A549 (cell line): Measurements from ENCODE around the gene ENTPD3. TPM values are rescaled to one million over a fixed set of nuclear protein-coding genes. Genes with fewer than 3 reads are reported as not detected.

Experiments
- ATAC-seq, 2 experiments: fragments of 200-7000 bp in 1 of 2; fragments of >200 bp in 1 of 2; cut with Nextera tagmentation in 1 of 2; cut with Tn5 transposase in 1 of 2; 3 replicates each; pipeline versions ENCODE4 v1.8.0 to v1.9.1; 2018 to 2020; ENCODE audit warnings: mild to moderate bottlenecking in 1 of 2, moderate library complexity in 1 of 2
- CTCF ChIA-PET: fragments of 300-600 bp; sonication (Branson Sonifier 250); formaldehyde crosslinking; extraction: SDS; loops from one replicate; lab custom pipeline; 2021; ENCODE audit warnings: antibody characterized with exemption, inconsistent platforms; lab: Yijun Ruan, JAX
- POLR2A ChIA-PET: fragments of 350-600 bp; formaldehyde crosslinking; extraction: SDS; loops from one replicate; lab custom pipeline; 2021; ENCODE audit warnings: antibody characterized with exemption, inconsistent platforms; lab: Yijun Ruan, JAX
- DNase-seq, 2 experiments: peaks; one replicate each; pipeline versions ENCODE4 v3.0.0 to v3.0.0-alpha.2; 2011 to 2016; ENCODE audit warnings: low read depth in 1 of 2, low spot score in 1 of 2
- FAIRE-seq: peaks from 2 replicates; lab custom pipeline; 2011; peaks lifted over from hg19 to GRCh38; lab: Jason Lieb, UNC
- H3K27ac ChIP-seq, 2 experiments: fragments of >200 bp; sonication (Bioruptor Twin); formaldehyde crosslinking; 3 replicates each; pipeline ENCODE4 v1.5.1; 2016 to 2017
- H3K4me1 ChIP-seq: fragments of >200 bp; sonication (Bioruptor Twin); formaldehyde crosslinking; 3 replicates; pipeline ENCODE4 v1.6.1; 2016
- H3K4me2 ChIP-seq: fragments of >200 bp; sonication (Bioruptor Twin); formaldehyde crosslinking; 3 replicates; pipeline ENCODE4 v1.6.1; 2016
- H3K4me3 ChIP-seq: fragments of >200 bp; sonication (Bioruptor Twin); formaldehyde crosslinking; 3 replicates; pipeline ENCODE4 v1.5.1; 2016
- H3K9me3 ChIP-seq: fragments of >200 bp; sonication (Bioruptor Twin); formaldehyde crosslinking; 3 replicates; pipeline ENCODE4 v1.6.1; 2016
- BHLHE40 ChIP-seq: IDR thresholded peaks from 2 replicates; pipeline ENCODE4 v1.6.1; 2012; ENCODE audit warnings: low read depth, low read length, inconsistent platforms
- CBX2 ChIP-seq: fragments of 200-600 bp; sonication (generic); IDR thresholded peaks from 2 replicates; pipeline ENCODE4 v1.6.1; 2016; ENCODE audit warnings: low read depth, mild to moderate bottlenecking, borderline replicate concordance
- CEBPB ChIP-seq, 2 experiments: fragments of >200 bp in 1 of 2; sonication (Bioruptor Twin) in 1 of 2; formaldehyde crosslinking in 1 of 2; IDR thresholded peaks; 2 replicates each; pipeline ENCODE4 v1.6.1; 2012 to 2016
- CTCF ChIP-seq: fragments of >200 bp; sonication (Bioruptor Twin); formaldehyde crosslinking; IDR thresholded peaks from 3 replicates; pipeline ENCODE4 v1.5.1; 2016
- E2F6 ChIP-seq: IDR thresholded peaks from 2 replicates; pipeline ENCODE4 v1.6.1; 2012; ENCODE audit warnings: low read depth, borderline replicate concordance
- EHMT2 ChIP-seq: fragments of 200-600 bp; sonication (generic); IDR thresholded peaks from 2 replicates; pipeline ENCODE4 v1.6.1; 2016; ENCODE audit warnings: antibody characterized with exemption, low read depth, mild to moderate bottlenecking, moderate library complexity
- ELK1 ChIP-seq: fragments of 150-350 bp; IDR thresholded peaks from 2 replicates; pipeline ENCODE4 v1.6.1; 2014; ENCODE audit warnings: low read depth, mild to moderate bottlenecking, low read length
- EP300 ChIP-seq, 2 experiments: fragments of >200 bp; sonication (Bioruptor Twin); formaldehyde crosslinking; IDR thresholded peaks; 2 replicates in 1 of 2; 3 replicates in 1 of 2; pipeline ENCODE4 v1.6.1; 2016 to 2017
- FOSB ChIP-seq: fragments of 250-450 bp; sonication (Bioruptor Pico); IDR thresholded peaks from 2 replicates; pipeline ENCODE4 v1.5.0; 2020; ENCODE audit warnings: mild to moderate bottlenecking, moderate library complexity
- FOXS1 ChIP-seq: fragments of 250-450 bp; sonication (Bioruptor Pico); IDR thresholded peaks from 2 replicates; pipeline ENCODE4 v1.5.0; 2020; ENCODE audit warnings: mild to moderate bottlenecking, moderate library complexity
- GATA3 ChIP-seq: IDR thresholded peaks from 2 replicates; pipeline ENCODE4 v1.6.1; 2012; ENCODE audit warnings: borderline replicate concordance
- HES2 ChIP-seq: fragments of >200 bp; sonication (Bioruptor Twin); formaldehyde crosslinking; IDR thresholded peaks from 2 replicates; pipeline ENCODE4 v1.6.1; 2016
- JUNB ChIP-seq: fragments of >200 bp; sonication (Bioruptor Twin); formaldehyde crosslinking; IDR thresholded peaks from 2 replicates; pipeline ENCODE4 v1.6.1; 2016
- KDM5A ChIP-seq: fragments of 200-600 bp; sonication (generic); IDR thresholded peaks from 2 replicates; pipeline ENCODE4 v1.6.1; 2016; ENCODE audit warnings: antibody characterized with exemption, mild to moderate bottlenecking
- MAX ChIP-seq: IDR thresholded peaks from 2 replicates; pipeline ENCODE4 v1.6.1; 2012
- MAZ ChIP-seq: fragments of 150-350 bp; IDR thresholded peaks from 2 replicates; pipeline ENCODE4 v1.6.1; 2014; ENCODE audit warnings: antibody characterized with exemption, low read depth, low read length, borderline replicate concordance
- PBX3 ChIP-seq: IDR thresholded peaks from 2 replicates; pipeline ENCODE4 v1.6.1; 2012
- PHF8 ChIP-seq: fragments of 200-600 bp; sonication (generic); IDR thresholded peaks from 2 replicates; pipeline ENCODE4 v1.6.1; 2016; ENCODE audit warnings: low read depth, mild to moderate bottlenecking, antibody characterized with exemption, moderate library complexity, borderline replicate concordance
- POLR2A ChIP-seq: IDR thresholded peaks from 2 replicates; pipeline ENCODE4 v1.6.1; 2012; ENCODE audit warnings: mild to moderate bottlenecking, low read length
- POLR2AphosphoS2 ChIP-seq: conservative IDR thresholded peaks from 2 replicates; pipeline ENCODE4 v1.6.1; 2012; ENCODE audit warnings: low read length, improper control_type of control experiment, inconsistent platforms
- RARB ChIP-seq: fragments of 250-450 bp; sonication (Bioruptor Pico); IDR thresholded peaks from 2 replicates; pipeline ENCODE4 v1.8.0; 2021; ENCODE audit warnings: mild to moderate bottlenecking, moderate library complexity
- RCOR1 ChIP-seq: fragments of 150-350 bp; IDR thresholded peaks from 2 replicates; pipeline ENCODE4 v1.6.1; 2014; ENCODE audit warnings: antibody characterized with exemption, low read length, low read depth
- REST ChIP-seq: fragments of 200-600 bp; sonication (generic); IDR thresholded peaks from 2 replicates; pipeline ENCODE4 v1.6.1; 2016; ENCODE audit warnings: antibody characterized with exemption, mild to moderate bottlenecking, moderate library complexity
- RFX5 ChIP-seq: fragments of 450-650 bp; IDR thresholded peaks from 2 replicates; pipeline ENCODE4 v1.7.1; 2014; ENCODE audit warnings: antibody characterized with exemption, mild to moderate bottlenecking, moderate library complexity
- SMC3 ChIP-seq: fragments of >200 bp; sonication (Bioruptor Twin); formaldehyde crosslinking; IDR thresholded peaks from 3 replicates; pipeline ENCODE4 v1.6.1; 2018; ENCODE audit warnings: inconsistent platforms
- TFCP2L1 ChIP-seq: fragments of 250-450 bp; sonication (Bioruptor Pico); IDR thresholded peaks from 2 replicates; pipeline ENCODE4 v1.5.0; 2021; ENCODE audit warnings: mild to moderate bottlenecking
- TP53 ChIP-seq: fragments of 250-450 bp; sonication (Bioruptor Pico); IDR thresholded peaks from 2 replicates; pipeline ENCODE4 v1.5.0; 2021; ENCODE audit warnings: mild to moderate bottlenecking, moderate library complexity
- USF2 ChIP-seq: fragments of 450-650 bp; IDR thresholded peaks from 2 replicates; pipeline ENCODE4 v1.6.1; 2014; ENCODE audit warnings: antibody characterized with exemption
- ZC3H11A ChIP-seq: fragments of 450-650 bp; IDR thresholded peaks from 2 replicates; pipeline ENCODE4 v1.6.1; 2014; ENCODE audit warnings: antibody characterized with exemption, mild to moderate bottlenecking
- ZNF302 ChIP-seq: fragments of 250-450 bp; sonication (Bioruptor Pico); IDR thresholded peaks from 2 replicates; pipeline ENCODE4 v1.9.0; 2021; ENCODE audit warnings: inconsistent platforms, mild to moderate bottlenecking, moderate library complexity
- WGBS: methylation state at CpG from one replicate; pipeline ENCODE4 v1.1.6; 2017; ENCODE audit errors: missing lambda C conversion rate; 5-methylcytosine and 5-hydroxymethylcytosine counted together
- polyA plus RNA-seq, 4 experiments: library from polyadenylated mRNA; depleted of rRNA in 3 of 4; stranded (reverse); fragments of >200 nt; fragmentation: RNase III in 1 of 4; extraction: RNeasy Plus Mini Kit Qiagen cat#74134 plus additional on column Dnase treatment in 1 of 4; gene quantifications; 2 replicates in 3 of 4; 3 replicates in 1 of 4; pipeline ENCODE4 v1.2.3, GENCODE V29; 2011 to 2017

The ENTPD3 gene
- polyA plus RNA-seq, 2 of the 4 experiments (the other 2 are of a cell fraction), result not detected

- ChIA-PET CTCF (no interaction called here), POLR2A (no interaction called here)
- Histone ChIP-seq H3K27ac (no peak overlapping the region), H3K4me3 (no peak overlapping the region), H3K4me2 (no peak overlapping the region), H3K4me1 (no peaks in the 10 kb centered on the region), H3K9me3 (no peaks in the 10 kb centered on the region)
- DNase-seq (no peak), ATAC-seq (no peak), FAIRE-seq (no peak)
- TF ChIP-seq CTCF (no peak), E2F6 (no peak), TP53 (CRISPR knock-in tag) (no peak), MAZ (no peak), RARB (CRISPR knock-in tag) (no peak), PBX3 (no peak), ELK1 (no peak), EHMT2 (no peak), FOSB (CRISPR knock-in tag) (no peak), REST (no peak), HES2 (no peak), TFCP2L1 (no peak), MAX (no peak), EP300 (IDR thresholded peaks at IDR 0.05) (no peak), JUNB (no peak), RFX5 (no peak), KDM5A (no peak)
- WGBS, result 61% methylated on average over 4 of the region's 4 CpGs
Measured at GRCh38 chr3:40397912-40398311, 10.9 kb downstream of the ENTPD3 start.

GRCh38 chr3:40398346-40398745 lies 11.4 kb downstream of the ENTPD3 start:
- H3K9me3 ChIP-seq, result no peaks in the 10 kb centered on the region
- no peak overlapping the region for H3K27ac ChIP-seq
- H3K4me2 ChIP-seq, result no peak overlapping the region
- no peak overlapping the region for H3K4me3 ChIP-seq
- CTCF ChIA-PET, result no interaction called here
- WGBS, result 24% methylated on average over 3 of the region's 3 CpGs
- DNase-seq, result no peak
- POLR2A ChIA-PET, result no interaction called here
- no peak for ATAC-seq
- FAIRE-seq, result no peak
- H3K4me1 ChIP-seq, result no peaks in the 10 kb centered on the region
- TF ChIP-seq CEBPB (IDR thresholded peaks at IDR 0.05), result no peak
- no peak for TF ChIP-seq FOXS1 (CRISPR knock-in tag)
- no peak for TF ChIP-seq PHF8
- TF ChIP-seq CBX2, result no peak
- TF ChIP-seq POLR2AphosphoS2, result no peak
- TF ChIP-seq RCOR1, result no peak
- TF ChIP-seq BHLHE40, result no peak
- TF ChIP-seq EP300 (IDR thresholded peaks at IDR 0.05), result no peak
- TF ChIP-seq FOSB (CRISPR knock-in tag), result no peak
- no peak for TF ChIP-seq ZNF302 (CRISPR knock-in tag)
- no peak for TF ChIP-seq ZC3H11A
- TF ChIP-seq POLR2A, result no peak
- TF ChIP-seq SMC3, result no peak
- TF ChIP-seq E2F6, result no peak
- no peak for TF ChIP-seq TFCP2L1
- TF ChIP-seq USF2, result no peak
- no peak for TF ChIP-seq GATA3
